Activated B cell treated with CpG ODN at 0.5 μM for 24 hours (primary cell): ENCODE measurements around the gene PPP2R3A. TPM values are rescaled to one million over a fixed set of nuclear protein-coding genes. Genes with fewer than 3 reads are reported as not detected.
"Not testable (repeated sequence)": the region's sequence is repeated elsewhere in the genome, so short reads cannot be mapped to it uniquely, and the experiment has no call there.

Experiments used
- ATAC-seq: fragments of 200-7000 bp; cut with Tn5 transposase; one replicate; pipeline ENCODE4 v1.10.0; 2021; ENCODE audit warnings: low read depth, mild to moderate bottlenecking, moderate library complexity
- CTCF ChIA-PET: fragments of 350-600 bp; sonication (Branson Sonifier 250); formaldehyde crosslinking; loops from one replicate; lab custom pipeline; 2021; ENCODE audit warnings: antibody characterized with exemption; lab: Charles Lee
- POLR2A ChIA-PET: fragments of 350-600 bp; sonication (Branson Sonifier 250); formaldehyde crosslinking; loops from one replicate; lab custom pipeline; 2021; ENCODE audit warnings: antibody characterized with exemption; lab: Charles Lee
- DNase-seq: peaks from one replicate; pipeline ENCODE4 v3.0.0; 2022
- H3K27ac Mint-ChIP-seq: one replicate; pipeline ENCODE4 v1.8.0; 2020; ENCODE audit warnings: mixed read lengths
- H3K27me3 Mint-ChIP-seq: one replicate; pipeline ENCODE4 v1.8.0; 2021; ENCODE audit warnings: mixed read lengths
- H3K36me3 Mint-ChIP-seq: one replicate; pipeline ENCODE4 v1.8.0; 2021; ENCODE audit warnings: low read depth, mixed read lengths
- H3K4me1 Mint-ChIP-seq: one replicate; pipeline ENCODE4 v1.8.0; 2021; ENCODE audit warnings: mixed read lengths
- H3K4me3 Mint-ChIP-seq: one replicate; pipeline ENCODE4 v1.8.0; 2020; ENCODE audit warnings: mild to moderate bottlenecking, mixed read lengths
- H3K9me3 Mint-ChIP-seq: one replicate; pipeline ENCODE4 v1.8.0; 2020; ENCODE audit warnings: mixed read lengths
- CTCF ChIP-seq: fragments of 200-600 bp; IDR thresholded peaks from one replicate; pipeline ENCODE4 v1.8.0; 2022; ENCODE audit warnings: antibody characterized with exemption, mild to moderate bottlenecking
- intact Hi-C: fragments of 100-400 bp; cut with micrococcal nuclease; formaldehyde crosslinking; loops from one replicate; pipeline ENCODE4 v1.15.1; 2024
- total RNA-seq: library from RNA; stranded (reverse); gene quantifications from 2 replicates; pipeline ENCODE4 v1.2.3, GENCODE V29; 2022

Gene PPP2R3A
- total RNA-seq, 1 donor from 2014 or later: 0.11 TPM

GRCh38 chr3:136114421-136114820, 148.9 kb downstream of the PPP2R3A start:
- DNase-seq: no peak
- intact Hi-C loops: no loop called here
- no peaks in the 10 kb centered on the region for H3K36me3 Mint-ChIP-seq
- H3K27me3 Mint-ChIP-seq: peaks cover 14% of the 10 kb centered on the region
- no peak overlapping the region for H3K4me3 Mint-ChIP-seq
- H3K27ac Mint-ChIP-seq: no peak overlapping the region
- H3K4me1 Mint-ChIP-seq: peaks cover 5% of the 10 kb centered on the region
- no peaks in the 10 kb centered on the region for H3K9me3 Mint-ChIP-seq
- POLR2A ChIA-PET: no interaction called here
- ATAC-seq: no peak
- no peak for TF ChIP-seq CTCF
- CTCF ChIA-PET: no interaction called here

- CTCF ChIA-PET, H3K36me3 Mint-ChIP-seq, H3K9me3 Mint-ChIP-seq, ATAC-seq, H3K27ac Mint-ChIP-seq, intact Hi-C loops, H3K27me3 Mint-ChIP-seq, DNase-seq, H3K4me3 Mint-ChIP-seq, POLR2A ChIA-PET: not testable (repeated sequence)
- H3K4me1 Mint-ChIP-seq: peaks cover 12% of the 10 kb centered on the region
Observed at GRCh38 chr3:136119332-136119731, 153.8 kb downstream of the PPP2R3A start.

GRCh38 chr3:136119783-136120182, 154.3 kb downstream of the PPP2R3A start:
- intact Hi-C loops, CTCF ChIA-PET, POLR2A ChIA-PET, H3K27ac Mint-ChIP-seq, H3K9me3 Mint-ChIP-seq, DNase-seq, H3K4me3 Mint-ChIP-seq, ATAC-seq, H3K27me3 Mint-ChIP-seq, H3K36me3 Mint-ChIP-seq: not testable (repeated sequence)
- H3K4me1 Mint-ChIP-seq: peaks cover 12% of the 10 kb centered on the region

- Mint-ChIP-seq H3K27me3 (peaks cover 3% of the 10 kb centered on the region), H3K4me1 (peaks cover 12% of the 10 kb centered on the region), H3K4me3 (no peak overlapping the region), H3K27ac (no peak overlapping the region), H3K36me3 (no peaks in the 10 kb centered on the region), H3K9me3 (no peaks in the 10 kb centered on the region)
- ChIA-PET POLR2A (no interaction called here), CTCF (no interaction called here)
- DNase-seq (no peak), ATAC-seq (peak; percentile 7)
- no peak for TF ChIP-seq CTCF
- intact Hi-C loops: no loop called here
Observed at GRCh38 chr3:136120373-136121348, 155.1 kb downstream of the PPP2R3A start.

GRCh38 chr3:136122006-136122405, 156.5 kb downstream of the PPP2R3A start:
- Mint-ChIP-seq H3K4me1 (peaks cover 12% of the 10 kb centered on the region), H3K36me3 (no peaks in the 10 kb centered on the region), H3K9me3 (no peaks in the 10 kb centered on the region), H3K27me3 (peaks cover 2% of the 10 kb centered on the region), H3K27ac (no peak overlapping the region), H3K4me3 (no peak overlapping the region)
- ATAC-seq (no peak), DNase-seq (no peak)
- intact Hi-C loops: no loop called here
- TF ChIP-seq CTCF: no peak
- ChIA-PET CTCF (no interaction called here), POLR2A (no interaction called here)

GRCh38 chr3:136131647-136132046, 166.1 kb downstream of the PPP2R3A start:
- intact Hi-C loops, POLR2A ChIA-PET, ATAC-seq, H3K4me3 Mint-ChIP-seq, CTCF ChIA-PET, H3K9me3 Mint-ChIP-seq, H3K27me3 Mint-ChIP-seq, DNase-seq, H3K4me1 Mint-ChIP-seq, H3K36me3 Mint-ChIP-seq, H3K27ac Mint-ChIP-seq: not testable (repeated sequence)
